Activated CD8-positive, alpha-beta memory T cell treated with anti-CD3 and anti-CD28 coated beads, Interleukin-2, amount 50 U/mL, for 4 hours (primary cell): ENCODE results near the gene UBXN10.

Experiments used
- DNase-seq: peaks from one replicate; pipeline ENCODE4 v3.0.0-alpha.2; 2020

Gene UBXN10, protein sequence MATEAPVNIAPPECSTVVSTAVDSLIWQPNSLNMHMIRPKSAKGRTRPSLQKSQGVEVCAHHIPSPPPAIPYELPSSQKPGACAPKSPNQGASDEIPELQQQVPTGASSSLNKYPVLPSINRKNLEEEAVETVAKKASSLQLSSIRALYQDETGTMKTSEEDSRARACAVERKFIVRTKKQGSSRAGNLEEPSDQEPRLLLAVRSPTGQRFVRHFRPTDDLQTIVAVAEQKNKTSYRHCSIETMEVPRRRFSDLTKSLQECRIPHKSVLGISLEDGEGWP

DNA sequence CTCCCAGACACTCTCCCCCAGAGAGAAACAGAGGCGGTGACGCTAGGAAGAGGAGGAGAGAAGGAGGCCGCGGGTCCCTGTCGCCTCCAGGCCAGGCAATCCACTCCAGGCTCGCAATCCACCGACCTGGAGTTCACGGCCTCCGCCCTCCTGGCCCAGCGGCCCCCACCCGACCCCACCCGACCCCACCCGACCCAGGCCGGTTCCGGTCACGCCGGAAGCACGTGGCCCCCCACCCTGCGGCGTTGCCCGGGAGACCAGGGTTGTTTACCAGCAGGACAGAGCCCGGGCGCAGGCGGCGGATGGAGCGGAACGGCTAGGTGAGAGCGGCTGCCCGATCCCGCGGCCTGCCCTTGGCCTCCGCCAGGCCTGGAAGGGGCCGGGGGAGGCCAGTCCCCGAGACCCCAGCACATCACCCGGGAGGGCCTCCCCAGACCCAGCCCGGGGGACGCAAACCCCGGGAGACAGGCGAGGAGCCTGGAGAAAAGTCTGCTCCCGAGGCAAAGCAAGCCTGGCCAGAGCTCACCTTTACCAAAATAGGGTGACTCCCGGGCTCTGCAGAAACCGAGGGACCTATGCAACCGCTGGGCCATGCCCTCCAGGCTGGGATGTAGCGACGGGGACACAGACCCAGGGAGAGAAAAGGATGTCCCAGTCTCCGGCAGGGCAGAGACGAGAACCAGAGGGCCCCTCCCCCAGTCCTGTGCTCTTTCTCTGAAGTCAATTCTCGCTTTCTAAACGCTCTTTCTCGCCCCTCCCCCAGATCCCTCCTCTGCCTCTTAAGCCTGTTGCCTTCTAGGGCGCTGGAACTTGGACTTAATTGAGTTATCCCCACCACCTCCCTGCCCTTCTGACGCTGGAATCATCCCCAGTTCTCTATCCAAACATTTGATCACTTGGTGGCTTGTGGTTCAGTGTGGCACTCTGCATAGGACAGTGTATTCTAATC, at the start of gene UBXN10, which contains the start of gene PLA2G2C:
Gene UBXN10 (plus strand): TSS at position 263 of the 949 bp plus-strand sequence. CDS start 4,466 bp downstream, outside the sequence.
Gene PLA2G2C (minus strand): TSS at position 685 of the 949 bp plus-strand sequence. CDS start 9,155 bp downstream, outside the sequence.
- peak; percentile 29 for DNase-seq

DNA sequence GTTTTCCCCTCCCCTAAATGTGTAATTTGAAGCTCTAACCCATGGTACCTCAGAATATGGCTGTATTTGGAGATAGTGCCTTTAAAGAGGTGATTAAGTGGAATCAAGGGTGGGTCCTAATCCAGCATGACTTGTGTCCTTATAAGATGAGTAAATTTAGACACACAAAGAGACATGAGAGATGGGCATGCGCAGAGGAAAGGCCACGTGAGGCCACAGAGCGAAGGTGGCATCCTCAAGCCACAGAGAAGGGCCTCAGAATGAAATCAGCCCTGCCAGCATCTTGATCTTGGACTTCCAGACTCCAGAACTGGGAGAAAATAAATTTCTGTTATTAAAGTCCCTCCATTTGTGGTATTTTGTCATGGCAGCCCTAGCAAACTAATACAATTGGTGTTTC, 49.6 kb upstream of the UBXN10 start:
- DNase-seq = no peak

DNA sequence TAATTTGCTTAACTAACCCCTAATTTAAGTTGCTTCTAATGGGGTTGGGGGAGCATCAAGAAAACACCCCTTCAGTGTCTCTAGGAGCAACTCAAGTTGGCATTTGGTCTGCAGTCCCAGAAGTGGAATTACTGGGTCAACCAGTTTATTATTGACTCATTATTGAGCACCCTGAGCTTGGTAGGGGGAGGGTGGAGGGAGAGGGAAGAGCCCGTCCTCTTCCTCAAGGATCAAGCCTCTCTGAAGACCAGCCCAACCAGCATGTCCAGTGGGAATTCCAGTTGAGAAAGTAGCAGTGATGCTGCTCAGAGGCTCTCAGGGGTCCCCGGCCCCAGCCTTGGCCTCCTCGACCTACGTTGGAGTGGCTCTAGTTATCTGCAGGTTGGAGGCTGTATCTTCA, 48.8 kb upstream of the UBXN10 start:
- DNase-seq = no peak

DNA sequence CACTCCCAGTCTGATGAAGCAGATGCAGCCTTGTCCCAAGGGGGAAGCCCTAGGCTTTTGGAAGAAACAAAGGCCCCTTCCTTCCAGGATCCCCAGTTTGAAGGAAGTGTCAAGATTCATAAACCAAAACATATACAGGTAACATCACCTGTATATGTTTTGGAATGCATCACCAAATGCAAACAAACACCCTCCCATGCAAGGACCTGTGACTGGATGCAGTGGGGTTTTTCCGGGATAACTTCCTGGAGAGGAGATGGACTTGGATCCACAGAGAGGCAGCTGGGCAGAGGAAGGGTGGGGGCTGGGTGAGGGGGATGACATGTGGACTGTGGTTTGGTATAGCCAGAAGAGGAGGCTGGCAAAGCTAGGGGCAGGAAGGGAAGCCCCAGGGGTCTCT, 48.3 kb upstream of the UBXN10 start:
- no peak for DNase-seq

DNA sequence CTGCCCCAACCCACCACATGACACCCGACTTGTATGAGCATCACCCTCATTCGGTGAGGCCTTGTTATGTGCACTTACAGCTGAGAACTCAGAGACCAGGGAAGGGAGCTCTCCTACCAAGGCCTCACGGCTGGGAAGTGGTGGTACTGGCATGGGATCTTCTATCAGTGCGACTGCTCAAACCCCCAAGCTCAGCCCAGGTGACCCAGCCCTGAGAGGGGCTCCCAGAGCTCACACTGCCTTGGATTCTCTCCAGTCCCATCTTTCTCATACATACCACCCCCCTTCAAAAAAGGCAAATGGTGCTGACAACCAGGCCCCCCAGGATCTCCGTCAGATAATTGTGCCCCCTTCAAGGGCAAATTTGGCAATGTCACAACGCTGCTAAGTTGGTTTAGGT, 47.5 kb upstream of the UBXN10 start:
- no peak for DNase-seq

DNA sequence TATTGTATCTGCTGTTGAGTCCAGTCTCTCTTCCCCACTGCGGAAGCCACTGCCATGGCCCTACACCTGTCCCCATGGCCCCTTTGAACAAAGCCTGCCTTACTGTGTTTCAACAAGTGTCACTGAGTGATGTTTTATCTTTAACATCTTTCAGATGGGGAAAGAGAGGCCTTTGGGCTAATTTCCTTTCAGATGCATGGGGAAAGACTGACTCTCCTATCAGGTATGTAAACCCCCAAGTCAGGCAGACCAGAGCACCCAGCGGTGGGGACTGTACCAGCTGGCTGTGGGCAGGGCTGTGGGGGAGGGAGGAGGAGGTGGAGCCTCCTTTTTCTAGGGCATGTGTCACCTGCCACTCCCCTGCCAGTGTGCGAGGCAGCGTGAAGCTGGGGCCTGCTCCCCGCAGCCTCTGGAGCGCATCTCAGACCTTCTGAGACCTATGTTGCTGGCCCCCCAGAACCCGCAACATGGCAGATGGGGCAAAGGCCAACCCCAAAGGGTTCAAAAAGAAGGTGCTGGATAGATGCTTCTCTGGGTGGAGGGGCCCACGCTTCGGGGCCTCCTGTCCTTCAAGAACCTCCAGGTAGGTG, 46.8 kb upstream of the UBXN10 start, which contains the start of gene PLA2G2F:
Gene PLA2G2F (plus strand): TSS at position 363 of the 590 bp plus-strand sequence. CDS start 105 bp downstream, at position 468.
- DNase-seq = no peak

DNA sequence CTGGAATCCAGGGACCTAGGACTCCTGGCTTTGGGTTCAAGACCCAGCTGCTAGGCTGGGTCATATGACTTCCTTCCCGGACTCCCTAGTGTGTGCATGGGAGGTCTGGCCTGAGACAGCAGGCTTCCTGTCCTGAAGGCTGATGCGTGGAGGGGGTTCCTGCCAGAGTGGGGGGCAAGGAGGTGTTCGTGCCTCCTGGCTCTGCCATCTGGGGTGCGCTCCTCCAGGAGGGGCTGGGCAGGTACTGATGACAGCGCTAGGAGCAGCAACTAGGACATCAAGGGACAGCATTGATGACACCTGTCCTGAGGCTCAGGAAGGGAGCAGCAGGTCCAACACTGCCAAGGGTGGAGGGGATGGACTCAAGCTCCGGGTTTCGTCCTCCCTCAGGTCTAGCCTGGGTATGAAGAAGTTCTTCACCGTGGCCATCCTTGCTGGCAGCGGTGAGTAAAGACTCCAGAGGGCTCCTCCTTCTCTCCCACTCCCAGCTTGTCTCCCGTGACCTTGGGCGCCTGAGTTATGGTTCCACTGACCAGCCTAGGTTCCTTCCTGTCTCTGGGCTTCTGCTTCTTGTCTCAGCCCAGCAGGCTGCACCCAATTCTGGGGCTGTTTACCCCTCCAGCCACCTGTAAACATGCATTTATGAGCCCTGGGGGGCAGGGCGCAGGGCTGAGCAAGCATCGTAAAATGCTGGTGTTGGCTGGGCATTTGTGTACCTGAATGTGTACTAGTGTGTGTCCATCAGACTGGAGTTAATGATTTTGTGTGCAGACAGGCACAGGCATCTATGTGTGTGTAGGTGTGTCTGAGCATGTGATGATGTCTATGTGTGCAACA, 45.9 kb upstream of the UBXN10 start:
- no peak for DNase-seq

DNA sequence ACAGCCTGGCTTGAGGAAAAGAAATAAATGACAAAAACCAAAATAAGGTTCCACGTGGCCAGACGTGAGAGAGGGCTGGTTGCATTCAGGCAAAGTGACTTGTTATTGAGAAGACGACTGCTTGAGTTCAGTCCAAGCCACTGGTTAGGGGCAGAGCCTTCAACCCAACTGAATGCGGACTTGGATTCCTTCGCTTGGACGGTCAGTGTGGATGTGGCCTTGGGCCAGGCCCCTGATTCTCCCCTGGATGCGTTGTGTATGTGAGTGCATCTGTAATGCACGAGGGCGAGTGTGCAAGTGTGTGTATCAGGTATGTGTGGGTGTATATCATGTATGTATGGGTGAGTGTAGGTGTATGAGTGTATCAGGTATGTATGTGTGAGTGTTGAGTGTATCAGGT, 44.9 kb upstream of the UBXN10 start:
- DNase-seq = no peak

DNA sequence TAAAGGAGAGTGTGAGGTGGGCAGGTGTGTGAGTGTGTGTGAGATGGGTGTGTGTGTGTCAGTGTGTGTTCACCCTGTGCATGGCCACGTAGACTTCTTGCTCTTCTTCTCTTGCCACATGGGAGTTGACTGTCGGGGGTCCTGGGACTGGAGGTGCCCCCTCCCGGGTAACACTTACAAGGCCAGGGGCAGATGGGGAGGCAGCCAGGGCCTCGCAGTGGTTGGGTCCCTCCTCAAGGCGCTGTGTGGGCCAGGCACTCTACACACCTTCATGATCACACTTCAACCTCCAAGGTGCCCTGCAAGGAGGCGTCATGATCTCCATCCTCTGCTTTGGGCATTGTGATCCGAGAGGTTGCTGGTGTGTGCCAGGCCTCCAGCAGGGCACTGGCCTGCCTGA, 44.4 kb upstream of the UBXN10 start:
- no peak for DNase-seq

DNA sequence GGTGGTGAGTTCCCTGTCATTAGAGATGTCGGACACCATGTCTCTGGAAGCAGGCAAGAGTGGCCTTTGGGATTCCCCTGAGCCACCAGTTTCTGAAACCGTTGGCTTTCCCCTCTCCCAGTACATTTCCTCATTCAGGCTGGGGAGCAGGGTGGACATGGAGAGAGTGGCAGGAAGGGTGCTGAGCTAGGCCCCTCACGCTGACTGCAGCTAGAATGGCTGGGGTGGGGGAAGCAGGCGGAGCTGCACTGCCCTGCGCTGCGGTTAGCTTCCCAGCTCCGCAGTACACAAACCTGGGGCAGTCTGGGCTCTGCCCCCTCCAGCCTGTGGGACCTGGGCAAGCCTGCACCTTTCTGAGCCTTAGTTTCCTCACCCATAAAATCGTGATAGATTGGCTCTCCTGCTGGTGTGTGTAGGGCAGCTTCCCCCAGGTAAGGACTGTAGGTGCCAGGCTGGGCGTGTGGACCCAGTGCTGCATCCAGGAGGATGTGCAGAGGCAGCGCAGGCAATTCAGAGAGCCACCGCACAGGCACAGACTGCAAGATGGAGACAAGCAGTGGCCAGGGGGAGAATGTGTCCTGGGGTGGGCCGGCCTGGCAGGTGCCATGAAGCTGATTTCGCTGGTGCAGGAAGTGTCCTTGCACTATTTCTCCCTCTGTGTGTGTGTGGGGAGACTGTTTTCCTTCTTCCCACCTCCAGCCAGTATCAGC, 43.7 kb upstream of the UBXN10 start:
- no peak for DNase-seq

DNA sequence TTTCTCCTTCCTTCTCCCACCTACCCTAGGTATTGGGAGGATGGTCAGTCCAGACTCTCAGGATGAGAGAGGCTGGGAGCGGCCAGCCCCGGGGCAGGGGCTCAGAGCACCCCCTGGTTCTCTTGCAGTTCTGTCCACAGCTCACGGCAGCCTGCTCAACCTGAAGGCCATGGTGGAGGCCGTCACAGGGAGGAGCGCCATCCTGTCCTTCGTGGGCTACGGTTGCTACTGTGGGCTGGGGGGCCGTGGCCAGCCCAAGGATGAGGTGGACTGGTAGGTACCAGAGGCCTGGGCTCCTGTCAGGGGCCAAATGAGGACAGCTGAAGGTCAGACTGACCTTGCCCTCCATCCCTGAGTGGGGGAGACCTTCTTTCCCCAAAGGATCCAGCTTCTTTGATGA, 42.6 kb upstream of the UBXN10 start:
- no peak for DNase-seq

DNA sequence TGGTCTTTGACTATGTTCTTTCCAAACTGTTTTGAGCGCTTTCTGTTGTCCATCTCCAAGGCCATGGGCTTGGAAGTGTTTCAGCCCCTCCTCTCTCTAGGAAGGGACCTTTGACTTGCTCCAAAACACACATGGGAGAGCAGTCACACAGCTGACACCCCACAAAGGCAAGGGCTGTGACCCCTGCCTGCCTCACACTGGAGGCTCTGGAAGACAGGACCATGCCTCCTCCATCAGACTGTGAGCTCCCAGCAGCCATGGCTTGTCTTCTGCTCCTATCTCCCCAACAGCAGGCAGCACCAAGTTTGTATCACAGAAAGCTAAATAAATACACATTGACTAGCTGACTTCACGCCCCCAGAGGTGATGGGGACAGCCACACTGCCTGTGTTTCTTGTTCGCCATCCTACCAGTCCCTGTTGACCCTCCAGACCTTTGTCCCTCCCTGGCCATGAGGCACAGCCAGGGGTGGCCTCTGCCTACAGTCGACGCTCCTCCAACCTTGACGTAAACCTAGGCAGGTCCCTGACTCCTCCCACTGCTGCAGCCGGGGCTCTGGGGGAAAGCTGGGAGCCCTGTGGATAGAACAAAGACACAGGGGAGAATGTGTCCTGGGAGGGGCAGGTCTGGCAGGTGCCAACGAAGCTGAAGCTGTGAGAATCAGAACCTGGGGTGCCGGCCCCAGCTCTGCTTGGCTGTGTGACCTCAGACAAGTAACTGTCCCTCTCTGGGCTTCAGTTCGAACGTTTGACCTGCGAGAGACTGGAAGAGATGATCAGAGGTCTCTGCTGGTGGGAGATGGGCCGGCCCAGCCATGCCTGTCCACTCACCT, 41.9 kb upstream of the UBXN10 start:
- no peak for DNase-seq

DNA sequence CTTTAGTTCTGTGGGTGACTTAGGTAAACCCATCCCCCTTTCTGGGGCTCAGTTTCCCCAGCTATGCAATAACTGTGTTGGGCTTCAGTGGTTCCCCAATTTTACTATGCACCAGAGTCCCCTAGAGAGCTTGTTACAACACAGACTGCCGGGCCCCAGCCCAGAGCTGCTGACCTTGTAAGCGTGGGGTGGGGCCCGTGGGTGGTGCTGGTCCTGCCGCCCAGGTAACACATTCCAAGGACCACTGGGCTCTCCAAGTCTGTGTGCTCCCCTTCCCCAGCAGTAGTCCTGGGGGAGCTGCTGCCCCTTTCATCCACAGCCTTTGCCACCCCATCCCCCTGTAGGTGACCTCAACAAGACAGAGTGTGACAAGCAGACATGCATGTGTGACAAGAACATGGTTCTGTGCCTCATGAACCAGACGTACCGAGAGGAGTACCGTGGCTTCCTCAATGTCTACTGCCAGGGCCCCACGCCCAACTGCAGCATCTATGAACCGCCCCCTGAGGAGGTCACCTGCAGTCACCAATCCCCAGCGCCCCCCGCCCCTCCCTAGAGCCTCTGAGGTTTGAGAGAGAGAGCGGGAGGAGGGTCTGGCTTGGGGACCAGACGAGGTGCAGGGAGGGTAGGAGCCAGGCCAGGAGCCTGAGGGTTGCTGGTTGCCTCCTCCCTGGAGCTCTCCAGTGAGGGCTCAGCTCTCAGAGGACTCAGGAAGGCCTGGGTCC, 37.9 kb upstream of the UBXN10 start:
- no peak for DNase-seq

DNA sequence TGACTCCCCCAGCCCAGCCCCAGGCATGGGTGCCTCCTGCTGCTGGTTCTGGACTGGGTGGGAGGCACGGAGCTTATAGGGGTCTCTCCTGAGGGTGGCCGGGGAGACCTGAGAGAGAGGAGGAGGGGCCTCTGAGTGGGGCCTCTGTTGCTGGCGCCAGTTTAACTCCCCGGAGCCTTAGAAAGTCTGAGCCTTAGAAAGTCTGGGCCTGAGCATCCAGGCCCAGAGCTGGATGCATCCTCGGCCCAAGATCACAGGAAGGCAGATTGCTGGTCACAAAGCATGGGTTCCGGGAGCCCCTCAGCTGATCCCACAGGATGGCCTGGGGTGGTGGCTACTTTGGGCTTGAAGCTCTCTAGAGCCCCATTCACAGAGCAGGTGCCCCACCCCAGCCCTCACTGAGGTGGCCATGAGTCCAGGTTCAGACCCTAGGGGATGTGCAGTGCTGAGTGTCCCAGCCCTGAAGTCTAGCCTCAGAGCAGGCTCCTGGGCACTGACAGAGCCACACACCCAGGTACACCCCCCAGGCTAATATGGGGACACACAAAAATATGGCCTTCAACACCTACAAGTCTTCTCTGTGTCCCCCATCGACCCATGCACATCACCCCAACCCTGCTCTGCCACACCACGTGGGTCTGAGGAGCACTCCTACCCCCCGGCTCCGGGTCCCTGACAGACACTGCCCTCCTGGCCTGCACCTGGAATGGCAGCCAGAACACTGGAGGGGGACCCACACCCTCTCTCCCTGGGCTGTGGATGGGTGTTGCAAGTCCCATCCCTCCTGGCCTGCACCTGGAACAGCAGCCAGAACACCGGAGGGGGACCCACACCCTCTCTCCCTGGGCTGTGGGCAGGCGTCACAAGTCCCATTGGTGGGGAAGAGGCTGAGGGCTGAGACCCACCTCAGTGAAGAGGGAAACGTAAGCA, 37.1 kb upstream of the UBXN10 start:
- no peak for DNase-seq

DNA sequence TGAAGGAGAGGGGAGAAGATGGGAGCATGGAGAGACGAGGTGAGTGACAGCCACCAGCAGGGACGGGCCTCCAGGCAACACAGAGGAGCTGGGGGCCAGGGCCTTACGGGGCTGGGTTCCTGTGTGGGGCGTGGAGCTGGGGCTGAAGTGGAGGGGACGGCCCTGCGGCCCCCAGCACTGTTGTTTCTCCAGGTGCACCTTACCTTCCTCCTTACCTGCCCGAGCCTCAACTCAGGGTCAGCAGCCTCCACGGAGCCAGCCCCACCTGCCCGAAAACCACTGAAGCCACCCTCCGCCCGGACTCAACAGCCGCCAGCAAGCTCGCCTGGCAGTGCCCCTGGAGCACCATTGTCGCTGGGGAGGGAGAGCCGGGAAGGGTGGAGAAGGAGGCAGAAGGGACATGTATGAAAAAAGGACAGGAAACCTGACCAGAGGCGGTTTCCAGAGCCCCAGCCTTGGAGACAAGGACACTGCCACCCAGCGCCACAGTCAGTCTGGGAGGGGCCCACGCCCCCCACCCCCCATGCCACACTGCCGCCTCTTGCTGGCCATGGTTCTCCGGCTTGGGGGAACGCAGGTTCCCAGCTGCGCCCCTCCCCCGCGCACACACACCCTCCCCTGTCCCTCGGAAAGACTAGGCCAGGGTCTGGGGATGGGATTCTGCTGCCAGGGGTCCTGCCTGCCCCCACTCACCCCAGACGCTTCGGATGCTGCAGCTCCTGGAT, 36.1 kb upstream of the UBXN10 start:
- DNase-seq = no peak

DNA sequence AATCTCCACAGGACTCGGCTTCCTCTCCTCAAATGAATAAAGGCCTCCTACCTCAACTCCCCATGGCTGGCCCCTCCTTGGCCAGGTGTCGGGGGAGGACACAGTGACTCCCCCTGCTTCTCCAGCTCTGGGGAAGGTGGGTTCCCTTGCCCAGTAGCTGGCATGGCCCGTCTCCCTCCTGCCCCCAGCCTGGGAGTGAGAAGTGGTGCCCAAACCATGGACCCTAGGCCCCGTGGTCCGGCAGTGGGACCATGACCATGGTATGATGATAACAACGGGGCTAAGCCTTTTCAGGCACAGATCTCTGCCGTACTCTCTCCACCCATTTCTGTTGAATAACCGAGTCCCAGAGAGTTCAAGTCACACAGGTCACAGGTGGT, 35.6 kb upstream of the UBXN10 start:
- DNase-seq = no peak

DNA sequence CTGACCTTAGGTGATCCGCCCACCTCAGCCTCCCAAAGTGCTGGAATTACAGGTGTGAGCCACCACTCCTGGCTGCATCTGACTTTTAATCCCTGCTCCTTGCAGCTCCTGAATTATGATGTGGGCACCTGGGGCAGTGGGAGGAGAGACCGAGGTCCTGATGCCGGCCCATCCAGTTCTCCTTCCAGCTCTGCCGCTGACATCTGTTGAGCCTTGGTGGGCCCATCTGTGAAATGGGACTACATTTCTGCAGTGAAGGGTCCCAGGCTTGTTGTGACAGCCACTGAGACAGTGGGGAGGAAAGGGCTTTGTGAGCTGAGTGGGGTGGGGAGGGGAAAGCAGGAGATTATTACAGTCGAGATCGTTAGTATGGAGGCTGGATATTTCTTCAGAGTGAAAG, 34.9 kb upstream of the UBXN10 start:
- DNase-seq = no peak

DNA sequence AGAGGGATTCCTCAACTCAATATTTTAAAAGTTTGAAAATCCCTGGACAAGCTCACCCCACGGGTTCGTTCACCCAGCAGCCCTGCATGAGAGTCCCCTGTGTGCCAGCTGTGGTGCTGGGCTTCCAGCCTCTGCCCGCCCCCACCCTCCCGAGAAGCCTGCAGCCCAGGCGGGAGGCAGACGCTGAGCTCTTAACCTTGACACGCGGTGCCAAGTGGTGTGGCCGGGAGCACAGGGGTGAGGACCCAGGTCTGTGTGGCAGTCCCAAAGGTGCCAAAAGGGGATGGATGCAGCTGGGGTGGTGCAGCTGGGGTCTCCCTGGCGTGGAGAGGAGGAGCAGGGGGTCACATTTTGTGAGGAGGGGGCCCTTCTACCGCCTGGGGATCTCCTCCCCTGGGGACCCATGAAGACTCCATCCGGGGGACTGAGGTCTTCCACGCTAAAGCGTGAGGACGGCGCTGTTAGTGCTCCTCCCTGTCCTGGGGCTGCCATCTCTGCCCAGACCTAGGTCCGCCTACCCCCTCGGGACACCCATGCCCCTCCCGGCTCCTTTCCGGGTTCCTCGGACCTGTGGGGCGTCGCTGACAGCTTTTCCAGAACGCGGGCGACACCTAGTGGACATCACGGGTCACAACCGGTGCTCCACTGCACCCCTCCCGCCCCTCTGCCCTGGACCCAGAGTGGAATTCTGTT, 33.8 kb upstream of the UBXN10 start:
- peak; percentile 79 for DNase-seq
